DMS53 treated with DMSO at 0.1 percent for 48 hours (cell line): Measurements from ENCODE around the gene CMC1.

Experiments used
- DNase-seq: peaks from one replicate; lab custom pipeline; 2025; ENCODE audit not compliant: unreplicated experiment; lab: John Stamatoyannopoulos, UW

The CMC1 gene

DNA sequence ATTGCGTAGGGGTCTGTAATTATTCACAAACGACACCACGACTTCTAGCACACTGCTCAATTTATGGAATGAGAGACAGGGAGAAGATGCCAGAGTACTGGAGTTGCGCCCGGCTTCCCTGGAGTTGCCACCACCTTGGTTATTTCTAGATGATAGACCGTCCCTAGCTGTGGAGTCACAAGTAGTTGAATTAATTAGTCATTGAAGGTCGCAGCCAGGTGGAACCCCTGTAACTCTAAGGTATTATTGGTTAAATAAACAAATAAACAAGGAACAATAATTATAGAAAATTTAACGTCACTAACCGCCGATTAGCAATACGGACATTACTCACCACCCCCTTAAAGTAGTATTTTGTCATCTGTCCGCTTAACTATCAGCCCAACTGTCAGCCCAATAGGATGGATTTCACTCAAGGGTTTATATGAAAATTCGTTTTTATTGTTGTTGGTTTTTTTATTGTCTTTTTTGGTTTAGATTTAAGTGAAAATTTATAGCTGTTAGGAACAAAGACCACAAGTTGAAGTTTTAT, 108.1 kb downstream of the CMC1 start:
- DNase-seq, result no peak
